Neural progenitor cell (in vitro differentiated cells): ENCODE data around the gene GPR50.

Experiments used
- CTCF ChIP-seq: fragments of 200-600 bp; sonication (generic); IDR thresholded peaks from 2 replicates; pipeline ENCODE4 v1.5.1; 2017; ENCODE audit warnings: antibody characterized with exemption, mild to moderate bottlenecking
- EZH2 ChIP-seq: fragments of 200-600 bp; sonication (generic); IDR thresholded peaks from 2 replicates; pipeline ENCODE4 v1.6.1; 2017; ENCODE audit warnings: antibody characterized with exemption, mild to moderate bottlenecking, moderate library complexity

DNA sequence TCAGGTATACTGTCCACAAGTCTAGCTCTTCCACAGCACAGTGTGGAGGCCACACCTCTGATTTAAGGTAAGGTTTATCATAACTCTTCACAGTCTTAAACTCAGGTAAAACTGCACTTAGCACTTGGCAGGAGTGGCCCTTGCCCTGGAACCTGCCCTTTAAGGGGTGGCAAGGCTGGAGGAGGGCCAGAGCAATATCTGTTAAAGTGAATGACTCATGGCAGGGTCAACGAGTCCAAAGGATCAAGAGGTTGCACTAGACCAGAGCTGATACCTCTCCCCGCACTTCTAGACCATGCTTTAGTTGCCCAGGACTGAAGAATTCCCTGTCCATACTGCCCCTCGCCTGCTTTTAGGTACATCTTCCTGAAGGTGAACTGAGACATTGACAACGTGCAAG lies 14.7 kb upstream of the GPR50 start:
- no peak for TF ChIP-seq CTCF
- TF ChIP-seq EZH2 = no peak
